Astrocyte (in vitro differentiated cells and primary cell): ENCODE results near the gene PRKD3.

Experiments used
- EZH2 ChIP-seq: IDR thresholded peaks from 2 replicates; pipeline ENCODE4 v1.6.1; 2012; ENCODE audit warnings: mild to moderate bottlenecking, low read length, inconsistent platforms; ENCODE audit not compliant: insufficient read depth
- TF ChIP-seq, protein P1 (sequence below): IDR thresholded peaks from 2 replicates; pipeline ENCODE4 v1.5.1; 2011; ENCODE audit warnings: low read depth, mild to moderate bottlenecking, inconsistent platforms, low read length, moderate library complexity; ENCODE audit not compliant: insufficient read depth

DNA sequence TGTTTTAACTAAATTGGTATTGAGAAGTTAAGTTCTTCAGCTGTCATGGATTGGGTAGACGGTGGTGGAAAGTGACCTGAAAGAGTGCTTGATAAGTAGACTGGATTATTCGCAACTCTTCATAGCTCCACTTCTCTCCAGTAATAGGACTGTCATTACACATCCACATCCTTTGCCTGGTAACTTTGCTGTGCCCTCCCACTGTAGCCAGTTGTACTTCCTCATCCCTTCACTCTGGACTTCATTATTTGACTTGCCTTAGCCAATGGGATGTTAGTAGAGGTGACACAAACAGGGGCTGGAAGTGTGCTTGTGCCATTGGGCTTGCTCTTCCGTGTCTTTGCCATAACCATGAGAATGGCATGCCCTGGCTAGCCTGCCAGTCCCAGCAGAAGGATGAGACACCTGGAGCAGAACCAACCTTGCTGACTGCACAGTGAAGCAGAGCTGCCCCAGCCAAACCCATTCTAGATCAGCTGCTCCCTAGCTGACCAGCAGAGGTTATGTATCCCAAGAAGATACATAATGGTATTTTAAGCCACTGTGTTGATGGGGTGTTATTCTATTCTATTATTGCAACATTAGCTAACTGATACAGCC lies 36.7 kb upstream of the PRKD3 start:
- TF ChIP-seq, protein P1, sequence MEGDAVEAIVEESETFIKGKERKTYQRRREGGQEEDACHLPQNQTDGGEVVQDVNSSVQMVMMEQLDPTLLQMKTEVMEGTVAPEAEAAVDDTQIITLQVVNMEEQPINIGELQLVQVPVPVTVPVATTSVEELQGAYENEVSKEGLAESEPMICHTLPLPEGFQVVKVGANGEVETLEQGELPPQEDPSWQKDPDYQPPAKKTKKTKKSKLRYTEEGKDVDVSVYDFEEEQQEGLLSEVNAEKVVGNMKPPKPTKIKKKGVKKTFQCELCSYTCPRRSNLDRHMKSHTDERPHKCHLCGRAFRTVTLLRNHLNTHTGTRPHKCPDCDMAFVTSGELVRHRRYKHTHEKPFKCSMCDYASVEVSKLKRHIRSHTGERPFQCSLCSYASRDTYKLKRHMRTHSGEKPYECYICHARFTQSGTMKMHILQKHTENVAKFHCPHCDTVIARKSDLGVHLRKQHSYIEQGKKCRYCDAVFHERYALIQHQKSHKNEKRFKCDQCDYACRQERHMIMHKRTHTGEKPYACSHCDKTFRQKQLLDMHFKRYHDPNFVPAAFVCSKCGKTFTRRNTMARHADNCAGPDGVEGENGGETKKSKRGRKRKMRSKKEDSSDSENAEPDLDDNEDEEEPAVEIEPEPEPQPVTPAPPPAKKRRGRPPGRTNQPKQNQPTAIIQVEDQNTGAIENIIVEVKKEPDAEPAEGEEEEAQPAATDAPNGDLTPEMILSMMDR = no peak
- TF ChIP-seq EZH2 = no peak
